SKM-1 treated with dmso at 0.1 percent for 144 hours (cell line): Measurements from ENCODE around the gene BSN.
"Not testable (repeated sequence)": the region's sequence is repeated elsewhere in the genome, so short reads cannot be mapped to it uniquely, and the experiment has no call there.

ENCODE experiments used
- DNase-seq: peaks from one replicate; lab custom pipeline; 2025; ENCODE audit not compliant: unreplicated experiment; lab: John Stamatoyannopoulos, UW

BSN gene

GRCh38 chr3:49668861-49669260, 114.6 kb downstream of the BSN start:
- DNase-seq = no peak

GRCh38 chr3:49669352-49669751, 115.1 kb downstream of the BSN start:
- no peak for DNase-seq

GRCh38 chr3:49670940-49671290, 116.6 kb downstream of the BSN start:
- no peak for DNase-seq

- no peak for DNase-seq
These were observed 117.3 kb downstream of the BSN start for GRCh38 chr3:49671291-49672288.

- DNase-seq = no peak
These were observed 118.9 kb downstream of the BSN start for GRCh38 chr3:49673121-49673714.

- no peak for DNase-seq
These were observed 119.6 kb downstream of the BSN start, which contains the start of gene APEH for GRCh38 chr3:49673715-49674496. Gene APEH, plus strand, starts transcription at chr3:49674351. Its CDS starts 51 bp downstream, at chr3:49674402.

- no peak for DNase-seq
These were observed 120.3 kb downstream of the BSN start for GRCh38 chr3:49674497-49674983.

GRCh38 chr3:49675912-49676311, 121.6 kb downstream of the BSN start:
- DNase-seq = no peak

GRCh38 chr3:49680493-49681231, 126.4 kb downstream of the BSN start:
- no peak for DNase-seq

GRCh38 chr3:49681232-49681522, 126.9 kb downstream of the BSN start:
- DNase-seq = no peak

- no peak for DNase-seq
These were observed 127.3 kb downstream of the BSN start for GRCh38 chr3:49681543-49681942.

- no peak for DNase-seq
These were observed 128.9 kb downstream of the BSN start for GRCh38 chr3:49683162-49683561.

GRCh38 chr3:49684453-49684852, 130.2 kb downstream of the BSN start:
- not testable (repeated sequence) for DNase-seq

- not testable (repeated sequence) for DNase-seq
These were observed 130.8 kb downstream of the BSN start for GRCh38 chr3:49685103-49685502.

- DNase-seq = not testable (repeated sequence)
These were observed 131.6 kb downstream of the BSN start for GRCh38 chr3:49685846-49686245.

GRCh38 chr3:49686346-49686745, 132.1 kb downstream of the BSN start:
- DNase-seq = not testable (repeated sequence)

- DNase-seq = not testable (repeated sequence)
These were observed 132.6 kb downstream of the BSN start for GRCh38 chr3:49686769-49687423.

- DNase-seq = not testable (repeated sequence)
These were observed 133.1 kb downstream of the BSN start for GRCh38 chr3:49687424-49687795.

- DNase-seq = not testable (repeated sequence)
These were observed 134.2 kb downstream of the BSN start for GRCh38 chr3:49688338-49689045.
